Type B pancreatic cell (in vitro differentiated cells): ENCODE measurements around the gene CELSR1. TPM values are rescaled to one million over a fixed set of nuclear protein-coding genes. Genes with fewer than 3 reads are reported as not detected.

Source experiments
- DNase-seq: peaks from one replicate; pipeline ENCODE4 v3.0.0; 2021; ENCODE audit warnings: mixed read lengths; ENCODE audit not compliant: unreplicated experiment; ENCODE audit errors: extremely low spot score
- H3K27ac Mint-ChIP-seq: 2 replicates; pipeline ENCODE4 v1.8.0; 2021; ENCODE audit warnings: mild to moderate bottlenecking, mixed read lengths
- H3K27me3 Mint-ChIP-seq: 2 replicates; pipeline ENCODE4 v1.8.0; 2021; ENCODE audit warnings: mixed read lengths
- H3K36me3 Mint-ChIP-seq: 2 replicates; pipeline ENCODE4 v1.8.0; 2021; ENCODE audit warnings: mixed read lengths
- H3K4me1 Mint-ChIP-seq: one replicate; pipeline ENCODE4 v1.8.0; 2021; ENCODE audit warnings: mixed read lengths; ENCODE audit not compliant: unreplicated experiment
- H3K4me3 Mint-ChIP-seq: 2 replicates; pipeline ENCODE4 v1.8.0; 2021; ENCODE audit warnings: mild to moderate bottlenecking, mixed read lengths
- H3K9me3 Mint-ChIP-seq: 2 replicates; pipeline ENCODE4 v1.8.0; 2021; ENCODE audit warnings: mixed read lengths
- CTCF ChIP-seq: fragments of 200-600 bp; sonication (generic); conservative IDR thresholded peaks from 2 replicates; pipeline ENCODE4 v1.5.0; 2021; ENCODE audit warnings: antibody characterized with exemption, mild to moderate bottlenecking
- total RNA-seq: library from RNA; stranded (reverse); gene quantifications from 2 replicates; pipeline ENCODE4 v1.2.1, GENCODE V29; 2021; ENCODE audit warnings: low replicate concordance

CELSR1 gene
- total RNA-seq, 1 donor from 2014 or later: 27.8 TPM

- peaks cover 5% of the 10 kb centered on the region for H3K4me1 Mint-ChIP-seq
- no peaks in the 10 kb centered on the region for H3K9me3 Mint-ChIP-seq
- H3K27ac Mint-ChIP-seq: no peak overlapping the region
- TF ChIP-seq CTCF: no peak
- H3K36me3 Mint-ChIP-seq: peaks cover 13% of the 10 kb centered on the region
- H3K27me3 Mint-ChIP-seq: no peaks in the 10 kb centered on the region
- no peak overlapping the region for H3K4me3 Mint-ChIP-seq
- no peak for DNase-seq
Observed at GRCh38 chr22:46430961-46431838, 106.2 kb downstream of the CELSR1 start.

GRCh38 chr22:46429325-46429853 is 108.0 kb downstream of the CELSR1 start:
- no peak overlapping the region for H3K27ac Mint-ChIP-seq
- TF ChIP-seq CTCF: no peak
- H3K36me3 Mint-ChIP-seq: peaks cover 14% of the 10 kb centered on the region
- H3K27me3 Mint-ChIP-seq: no peaks in the 10 kb centered on the region
- no peak for DNase-seq
- H3K4me3 Mint-ChIP-seq: no peak overlapping the region
- no peaks in the 10 kb centered on the region for H3K9me3 Mint-ChIP-seq
- H3K4me1 Mint-ChIP-seq: peaks cover 5% of the 10 kb centered on the region

- Mint-ChIP-seq H3K36me3 (peaks cover 13% of the 10 kb centered on the region), H3K4me1 (peaks cover 5% of the 10 kb centered on the region), H3K27ac (no peak overlapping the region), H3K9me3 (no peaks in the 10 kb centered on the region), H3K4me3 (no peak overlapping the region), H3K27me3 (no peaks in the 10 kb centered on the region)
- TF ChIP-seq CTCF: no peak
- no peak for DNase-seq
Observed at GRCh38 chr22:46428602-46429324, 108.7 kb downstream of the CELSR1 start.

- TF ChIP-seq CTCF: no peak
- Mint-ChIP-seq H3K27ac (no peak overlapping the region), H3K9me3 (no peaks in the 10 kb centered on the region), H3K4me1 (peaks cover 5% of the 10 kb centered on the region), H3K27me3 (no peaks in the 10 kb centered on the region), H3K4me3 (no peak overlapping the region), H3K36me3 (peaks cover 12% of the 10 kb centered on the region)
- no peak for DNase-seq
Observed at GRCh38 chr22:46428171-46428570, 109.2 kb downstream of the CELSR1 start.

GRCh38 chr22:46425016-46425415 is 112.4 kb downstream of the CELSR1 start:
- H3K4me1 Mint-ChIP-seq: no peaks in the 10 kb centered on the region
- no peak overlapping the region for H3K4me3 Mint-ChIP-seq
- H3K27ac Mint-ChIP-seq: no peak overlapping the region
- no peaks in the 10 kb centered on the region for H3K9me3 Mint-ChIP-seq
- H3K36me3 Mint-ChIP-seq: peaks cover 8% of the 10 kb centered on the region
- no peaks in the 10 kb centered on the region for H3K27me3 Mint-ChIP-seq
- TF ChIP-seq CTCF: no peak
- no peak for DNase-seq
